CD8-positive, alpha-beta memory T cell (primary cell): ENCODE results near the gene LENEP. TPM values are rescaled to one million over a fixed set of nuclear protein-coding genes. Genes with fewer than 3 reads are reported as not detected.
A peak's percentile ranks its signal among the peaks of the same experiment; 100 is the strongest.

Source experiments
- CTCF ChIA-PET: fragments of 350-600 bp; sonication (Branson Sonifier 250); formaldehyde crosslinking; loops from one replicate; lab custom pipeline; 2021; ENCODE audit warnings: antibody characterized with exemption; lab: Charles Lee
- POLR2A ChIA-PET: fragments of 350-600 bp; sonication (Branson Sonifier 250); formaldehyde crosslinking; loops from one replicate; lab custom pipeline; 2021; ENCODE audit warnings: antibody characterized with exemption; lab: Charles Lee
- DNase-seq, 5 donors: peaks; one replicate each; pipeline versions ENCODE4 v3.0.0 to v3.0.0-alpha.2; 2020 to 2022; ENCODE audit warnings: mixed read lengths in 1 of 5
- H3K27ac ChIP-seq: one replicate; pipeline ENCODE4 v1.7.0; 2013; ENCODE audit warnings: low read depth, mild to moderate bottlenecking, low read length, moderate library complexity
- H3K27me3 ChIP-seq: 2 replicates; pipeline ENCODE4 v1.7.0; 2013; ENCODE audit warnings: low read length, mild to moderate bottlenecking; ENCODE audit not compliant: insufficient read depth, poor library complexity, severe bottlenecking
- H3K36me3 ChIP-seq: 2 replicates; pipeline ENCODE4 v1.7.0; 2013; ENCODE audit warnings: mild to moderate bottlenecking, low read length, moderate library complexity; ENCODE audit not compliant: insufficient read depth
- H3K4me1 ChIP-seq: 2 replicates; pipeline ENCODE4 v1.7.0; 2013; ENCODE audit warnings: mild to moderate bottlenecking, low read length, moderate library complexity; ENCODE audit not compliant: insufficient read depth
- H3K4me3 ChIP-seq: 2 replicates; pipeline ENCODE4 v1.7.0; 2013; ENCODE audit warnings: mild to moderate bottlenecking, low read length
- H3K9me3 ChIP-seq: 2 replicates; pipeline ENCODE4 v1.7.0; 2013; ENCODE audit warnings: mild to moderate bottlenecking, low read length
- H3K27ac Mint-ChIP-seq, 8 donors: one replicate each; pipeline ENCODE4 v1.8.0; 2020 to 2021; ENCODE audit warnings: mixed read lengths in 8 of 8, mild to moderate bottlenecking in 6 of 8, inconsistent platforms in 3 of 8, moderate library complexity in 3 of 8
- H3K27me3 Mint-ChIP-seq, 2 donors: one replicate each; pipeline ENCODE4 v1.8.0; 2020 to 2021; ENCODE audit warnings: mixed read lengths in 2 of 2, mild to moderate bottlenecking in 1 of 2, moderate library complexity in 1 of 2
- H3K36me3 Mint-ChIP-seq, 3 donors: one replicate each; pipeline ENCODE4 v1.8.0; 2020 to 2021; ENCODE audit warnings: mixed read lengths in 3 of 3, inconsistent platforms in 1 of 3, mild to moderate bottlenecking in 1 of 3
- H3K4me1 Mint-ChIP-seq, 3 donors: one replicate each; pipeline ENCODE4 v1.8.0; 2020 to 2021; ENCODE audit warnings: mixed read lengths in 3 of 3, inconsistent platforms in 1 of 3, mild to moderate bottlenecking in 1 of 3
- H3K4me3 Mint-ChIP-seq, 7 donors: one replicate each; pipeline ENCODE4 v1.8.0; 2020 to 2021; ENCODE audit warnings: mixed read lengths in 7 of 7, mild to moderate bottlenecking in 6 of 7, moderate library complexity in 4 of 7, inconsistent platforms in 2 of 7
- H3K9me3 Mint-ChIP-seq, 5 donors: one replicate each; pipeline ENCODE4 v1.8.0; 2020 to 2022; ENCODE audit warnings: mixed read lengths in 5 of 5, mild to moderate bottlenecking in 3 of 5, moderate library complexity in 2 of 5, inconsistent platforms in 1 of 5
- polyA plus RNA-seq: library from polyadenylated mRNA; unstranded; fragments of 300-500 nt; fragmentation: Illumina TruSeq; gene quantifications from one replicate; pipeline ENCODE4 v1.2.3, GENCODE V29; 2021
- total RNA-seq, 2 experiments: library from RNA; stranded (reverse); gene quantifications; one replicate each; pipeline ENCODE4 v1.2.3, GENCODE V29; 2021

LENEP gene
- total and polyA plus RNA-seq, 3 experiments from 2014 or later = 0.62 to 0.72 TPM; not detected in 1

DNA sequence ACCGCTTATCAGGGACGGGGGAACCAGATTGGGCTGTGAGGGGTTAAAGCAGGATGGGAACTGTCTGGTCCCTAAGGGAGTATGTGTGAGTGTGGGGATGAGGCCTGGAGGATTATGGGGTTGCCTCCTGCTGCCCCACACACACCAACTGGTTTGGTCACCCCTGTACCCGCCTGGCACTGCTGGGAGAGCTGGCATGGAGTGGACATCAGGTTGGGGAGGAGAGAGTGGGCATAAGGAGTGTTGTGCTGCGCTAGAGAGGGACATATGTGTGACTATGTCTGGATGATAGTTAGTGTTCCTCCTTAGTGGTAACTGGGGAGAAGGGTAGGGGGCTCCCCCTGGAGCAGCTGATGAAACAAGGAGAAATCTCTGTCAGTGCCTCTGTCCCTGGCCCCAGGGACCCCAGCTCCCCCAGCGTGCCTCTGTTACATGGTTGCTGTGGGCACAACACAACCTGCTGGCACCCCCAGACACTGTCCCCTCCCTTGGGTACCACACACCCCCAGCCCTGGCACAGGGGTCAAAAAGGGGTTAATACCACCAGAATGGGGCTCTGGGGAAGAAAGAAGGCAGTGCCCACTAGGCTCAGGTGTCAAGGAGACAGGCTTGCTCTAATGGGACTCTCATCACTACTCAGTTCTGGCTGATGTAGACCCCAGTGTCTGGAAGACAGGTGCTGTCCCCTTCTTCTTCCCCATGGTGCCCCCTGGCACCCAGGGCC lies 11.1 kb downstream of the LENEP start:
- H3K27ac Mint-ChIP-seq = peak overlapping the region; percentile 87 to 97 (median 92)
- Histone ChIP-seq H3K27ac (peak overlapping the region; percentile 87), H3K36me3 (no peaks in the 10 kb centered on the region), H3K4me3 (peak overlapping the region; percentile 94), H3K4me1 (peaks cover 47% of the 10 kb centered on the region), H3K27me3 (no peaks in the 10 kb centered on the region), H3K9me3 (no peaks in the 10 kb centered on the region)
- no peaks in the 10 kb centered on the region for H3K27me3 Mint-ChIP-seq
- H3K4me3 Mint-ChIP-seq = peak overlapping the region; percentile 82 to 95 (median 87)
- peaks cover 0 to 6% (median 0%) of the 10 kb centered on the region in 3 donors for H3K36me3 Mint-ChIP-seq
- no peak for DNase-seq
- H3K4me1 Mint-ChIP-seq = peaks cover 45 to 69% (median 49%) of the 10 kb centered on the region in 3 donors
- ChIA-PET CTCF (interaction anchor here (1.0 to 13.6 kb wide), 2 partner anchors 10 kb away, joined by 3 to 207 read pairs; partner anchors contain the start of gene LENEP), POLR2A (interaction anchor here (0.6 to 3.3 kb wide), 3 partner anchors 11 to 44 kb away, joined by 4 to 7 read pairs (median 5); no protein-coding TSS in a partner anchor)
- H3K9me3 Mint-ChIP-seq = no peaks in the 10 kb centered on the region

DNA sequence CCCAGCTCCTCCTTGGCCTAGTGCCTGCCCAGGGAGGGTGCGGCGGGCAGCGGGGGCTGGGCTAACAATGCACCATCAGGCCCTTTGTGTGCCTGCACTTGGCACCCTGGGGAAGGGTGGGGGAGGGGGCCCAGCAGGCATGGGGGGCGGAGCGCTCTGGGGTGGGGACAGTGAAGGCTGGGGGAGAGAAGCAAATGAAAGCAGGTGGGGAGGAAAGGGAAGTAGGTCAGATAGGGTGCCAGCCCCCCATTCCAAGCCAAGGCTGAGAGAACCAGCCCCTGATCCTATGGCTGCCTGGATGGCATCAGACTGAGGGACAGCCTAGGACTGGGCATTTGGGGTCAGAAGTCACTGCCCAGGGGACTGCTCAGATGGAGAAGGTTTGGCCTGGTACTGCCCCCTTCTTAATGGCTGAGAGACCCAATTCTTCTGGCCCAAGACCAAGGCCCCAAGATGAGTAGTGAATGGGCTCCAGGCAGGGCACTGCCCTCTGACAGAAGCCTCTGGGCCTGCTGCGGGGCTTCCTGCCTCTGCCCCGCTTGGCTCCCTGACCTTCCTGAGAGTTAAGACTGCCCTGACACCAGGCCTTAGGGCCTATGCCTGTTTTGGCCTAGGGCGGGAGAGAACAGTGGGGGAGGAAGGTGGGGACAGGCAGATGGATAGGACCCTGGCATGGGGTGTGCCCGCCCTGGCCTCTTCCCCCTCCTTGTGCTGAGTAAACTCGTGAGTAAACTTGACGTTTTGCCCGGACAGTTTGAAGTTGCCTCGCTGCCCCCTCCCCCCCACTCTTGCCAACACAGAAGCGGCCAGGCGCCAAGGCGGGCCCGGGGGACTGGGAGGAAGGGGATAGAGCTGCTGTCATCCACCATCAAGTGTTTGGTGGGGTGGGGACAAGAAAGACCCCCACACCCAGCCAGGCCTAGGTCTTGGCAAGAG lies 12.0 kb downstream of the LENEP start:
- peaks cover 0 to 6% (median 0%) of the 10 kb centered on the region in 3 donors for H3K36me3 Mint-ChIP-seq
- peak overlapping the region; percentile 94 for H3K4me3 ChIP-seq
- H3K27ac ChIP-seq = peak overlapping the region; percentile 87
- no peaks in the 10 kb centered on the region for H3K9me3 Mint-ChIP-seq
- H3K27me3 Mint-ChIP-seq = no peaks in the 10 kb centered on the region
- peak overlapping the region; percentile 47 to 88 (median 75) for H3K4me3 Mint-ChIP-seq
- peaks cover 55% of the 10 kb centered on the region for H3K4me1 ChIP-seq
- ChIA-PET CTCF (interaction anchor here (1.0 to 13.6 kb wide), 4 partner anchors 9 to 80 kb away, joined by 3 to 207 read pairs (median 20); partner anchors contain the start of gene LENEP), POLR2A (interaction anchor here (0.6 to 3.3 kb wide), 2 partner anchors 10 to 12 kb away, joined by 4 to 7 read pairs; no protein-coding TSS in a partner anchor)
- peak overlapping the region; percentile 65 to 97 (median 92) for H3K27ac Mint-ChIP-seq
- no peaks in the 10 kb centered on the region for H3K9me3 ChIP-seq
- no peaks in the 10 kb centered on the region for H3K27me3 ChIP-seq
- H3K36me3 ChIP-seq = no peaks in the 10 kb centered on the region
- H3K4me1 Mint-ChIP-seq = peaks cover 47 to 69% (median 50%) of the 10 kb centered on the region in 3 donors
- DNase-seq = peak in 2 of 5 donors; percentile 35 to 63

DNA sequence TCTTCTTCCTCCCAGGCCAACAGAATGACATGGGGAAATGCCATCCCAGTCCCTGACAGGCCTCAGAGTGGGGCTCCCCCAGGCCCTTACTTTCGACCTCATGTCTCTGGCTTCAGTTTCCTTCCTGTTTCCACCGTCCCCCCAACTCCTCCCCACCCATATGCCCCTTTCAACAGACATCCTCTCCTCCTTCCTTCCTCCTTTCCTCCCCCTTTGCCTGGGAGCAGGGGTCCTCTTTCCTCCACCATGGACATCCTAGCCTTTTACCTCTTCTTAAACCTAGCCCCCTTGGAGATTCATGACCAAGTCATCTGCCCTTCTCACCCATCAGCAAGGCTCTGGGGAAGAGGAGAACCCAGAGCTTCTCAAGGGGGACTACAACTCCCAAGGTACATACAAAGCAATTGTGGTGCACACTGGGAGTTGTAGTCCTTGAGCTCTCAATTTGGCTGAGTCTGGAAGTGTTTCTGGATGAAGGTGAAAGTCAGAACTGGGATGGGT lies 13.3 kb downstream of the LENEP start:
- no peak for DNase-seq
- Histone ChIP-seq H3K27ac (no peak overlapping the region), H3K4me3 (no peak overlapping the region), H3K36me3 (no peaks in the 10 kb centered on the region), H3K4me1 (peaks cover 68% of the 10 kb centered on the region), H3K27me3 (no peaks in the 10 kb centered on the region), H3K9me3 (no peaks in the 10 kb centered on the region)
- Mint-ChIP-seq H3K9me3 (no peaks in the 10 kb centered on the region), H3K27ac (peak overlapping the region; percentile 66 to 97 (median 92)), H3K4me1 (peaks cover 54 to 80% (median 58%) of the 10 kb centered on the region in 3 donors), H3K4me3 (peak overlapping the region; percentile 33 to 71 (median 60)), H3K36me3 (peaks cover 0 to 6% (median 0%) of the 10 kb centered on the region in 3 donors), H3K27me3 (no peaks in the 10 kb centered on the region)
- ChIA-PET POLR2A (interaction anchor here (0.6 to 1.3 kb wide), 5 partner anchors 31 to 398 kb away, joined by 3 to 10 read pairs (median 4); partner anchors contain the start of gene KRTCAP2), CTCF (interaction anchor here (0.6 to 16.7 kb wide), 6 partner anchors 8 to 79 kb away, joined by 3 to 207 read pairs (median 4); partner anchors contain the start of genes CKS1B, LENEP, PMVK and ZBTB7B)

DNA sequence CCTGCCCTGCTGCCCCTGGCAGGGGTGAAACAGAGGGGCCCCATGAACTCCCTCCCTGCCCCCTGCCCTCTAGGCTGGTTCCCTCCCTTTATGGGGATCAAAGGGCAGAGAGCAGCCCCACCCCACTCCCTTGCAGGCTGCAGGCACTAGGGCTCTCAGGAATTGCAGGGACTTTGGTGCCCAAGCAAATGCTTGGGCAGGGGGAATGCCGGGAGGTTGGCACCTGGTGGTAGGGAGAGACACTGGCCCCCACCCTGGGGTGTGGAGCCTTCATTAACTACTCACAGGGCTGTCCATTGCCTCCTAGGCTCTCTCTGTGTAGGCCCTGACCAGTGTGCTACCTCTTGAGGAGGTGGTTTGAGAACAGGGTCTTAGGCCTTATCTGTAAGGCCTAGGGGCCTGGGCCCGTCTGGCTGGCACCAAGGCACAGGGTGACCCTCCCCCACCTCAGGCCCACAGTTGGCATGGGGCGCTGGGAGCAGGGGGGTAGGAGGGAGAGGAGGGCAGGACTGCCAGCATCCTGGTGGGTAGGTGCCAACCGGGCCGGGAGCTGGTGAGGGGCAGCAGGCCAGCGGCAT lies 14.0 kb downstream of the LENEP start:
- CTCF ChIA-PET = interaction anchor here (0.8 to 16.7 kb wide), 7 partner anchors 9 to 166 kb away, joined by 3 to 207 read pairs (median 3); partner anchors contain the start of genes CKS1B, KRTCAP2, LENEP and PMVK
- POLR2A ChIA-PET = interaction anchor here (0.6 to 1.3 kb wide), 4 partner anchors 34 to 399 kb away, joined by 4 to 10 read pairs (median 4); partner anchors contain the start of gene KRTCAP2
- Mint-ChIP-seq H3K36me3 (peaks cover 0 to 6% (median 0%) of the 10 kb centered on the region in 3 donors), H3K9me3 (no peaks in the 10 kb centered on the region), H3K27me3 (no peaks in the 10 kb centered on the region), H3K4me1 (peaks cover 57 to 86% (median 63%) of the 10 kb centered on the region in 3 donors), H3K4me3 (peak overlapping the region in 1 of 7 donors; percentile 61), H3K27ac (peak overlapping the region in 3 of 8 donors; percentile 29 to 97 (median 89))
- H3K4me1 ChIP-seq = peaks cover 75% of the 10 kb centered on the region
- DNase-seq = no peak
- no peaks in the 10 kb centered on the region for H3K9me3 ChIP-seq
- no peak overlapping the region for H3K27ac ChIP-seq
- H3K36me3 ChIP-seq = no peaks in the 10 kb centered on the region
- no peak overlapping the region for H3K4me3 ChIP-seq
- no peaks in the 10 kb centered on the region for H3K27me3 ChIP-seq

DNA sequence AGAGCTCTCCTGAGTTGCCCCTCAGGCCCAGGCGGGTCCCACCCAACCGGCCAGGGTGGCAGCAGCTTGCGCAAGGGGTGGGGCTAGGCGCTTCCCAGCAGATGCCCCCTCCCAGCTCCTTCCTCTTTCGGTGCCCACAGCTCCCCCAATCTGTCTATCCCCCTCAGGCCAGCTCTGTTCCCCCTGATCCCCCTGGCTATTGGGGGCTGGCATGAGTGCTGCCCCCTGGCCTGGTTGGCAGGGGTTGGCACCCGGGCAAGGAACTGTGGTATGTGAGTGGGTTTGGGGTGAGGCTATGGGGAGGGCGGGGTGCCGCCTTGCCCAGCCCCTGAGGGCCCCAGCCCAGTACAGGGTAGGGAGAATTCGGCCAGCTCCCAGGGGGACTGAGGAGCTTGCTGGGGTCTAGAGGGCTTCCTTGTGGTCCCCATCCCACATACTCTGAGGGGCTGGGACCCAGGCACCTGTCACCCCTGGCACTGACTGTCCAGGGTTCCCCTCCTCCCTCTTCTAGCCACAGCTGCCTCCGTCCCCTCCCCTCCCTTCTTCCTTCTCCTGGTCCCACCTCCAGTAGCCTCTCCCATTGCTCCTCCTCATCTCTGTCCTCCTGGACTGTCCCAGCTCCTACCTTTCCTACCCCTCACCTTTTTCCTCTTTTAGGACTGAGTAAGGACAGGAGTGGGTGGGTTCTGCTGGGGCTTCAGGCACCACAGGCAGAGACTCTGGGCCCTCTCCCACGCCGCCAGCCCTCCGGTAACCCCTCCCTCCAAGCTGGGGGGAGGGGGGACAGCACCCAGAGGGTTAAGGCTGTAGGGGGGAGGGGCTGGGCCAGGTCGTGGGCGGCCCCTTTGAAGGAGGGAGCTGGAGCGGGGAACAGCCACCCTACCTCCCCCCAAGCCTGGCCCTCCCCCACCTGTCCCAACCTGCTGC lies 14.9 kb downstream of the LENEP start:
- H3K9me3 Mint-ChIP-seq = no peaks in the 10 kb centered on the region
- Histone ChIP-seq H3K4me3 (peak overlapping the region; percentile 79), H3K27ac (no peak overlapping the region), H3K4me1 (peaks cover 85% of the 10 kb centered on the region), H3K36me3 (no peaks in the 10 kb centered on the region), H3K27me3 (no peaks in the 10 kb centered on the region), H3K9me3 (no peaks in the 10 kb centered on the region)
- peak overlapping the region in 1 of 7 donors; percentile 67 for H3K4me3 Mint-ChIP-seq
- H3K27me3 Mint-ChIP-seq = no peaks in the 10 kb centered on the region
- ChIA-PET POLR2A (no interaction called here), CTCF (interaction anchor here (0.7 to 16.7 kb wide), 6 partner anchors 8 to 165 kb away, joined by 3 to 207 read pairs (median 4); partner anchors contain the start of genes KRTCAP2, LENEP and ZBTB7B)
- peaks cover 0 to 3% (median 0%) of the 10 kb centered on the region in 3 donors for H3K36me3 Mint-ChIP-seq
- H3K4me1 Mint-ChIP-seq = peaks cover 66 to 95% (median 73%) of the 10 kb centered on the region in 3 donors
- H3K27ac Mint-ChIP-seq = peak overlapping the region in 5 of 8 donors; percentile 68 to 95 (median 78)
- no peak for DNase-seq

- no peaks in the 10 kb centered on the region for H3K9me3 ChIP-seq
- POLR2A ChIA-PET = no interaction called here
- Mint-ChIP-seq H3K36me3 (peaks cover 0 to 2% (median 0%) of the 10 kb centered on the region in 3 donors), H3K4me1 (peaks cover 66 to 96% (median 76%) of the 10 kb centered on the region in 3 donors), H3K27ac (peak overlapping the region; percentile 13 to 95 (median 78)), H3K4me3 (peak overlapping the region in 6 of 7 donors; percentile 64 to 71 (median 67)), H3K9me3 (no peaks in the 10 kb centered on the region), H3K27me3 (no peaks in the 10 kb centered on the region)
- no peaks in the 10 kb centered on the region for H3K27me3 ChIP-seq
- H3K27ac ChIP-seq = no peak overlapping the region
- DNase-seq = no peak
- peaks cover 90% of the 10 kb centered on the region for H3K4me1 ChIP-seq
- H3K4me3 ChIP-seq = peak overlapping the region; percentile 79
- peaks cover 3% of the 10 kb centered on the region for H3K36me3 ChIP-seq
- CTCF ChIA-PET = interaction anchor here (2.7 to 16.7 kb wide), 3 partner anchors 7 to 27 kb away, joined by 8 to 207 read pairs (median 36); partner anchors contain the start of genes FLAD1, LENEP and ZBTB7B
These were observed 15.9 kb downstream of the LENEP start for GRCh38 chr1:155009221-155009711.
